ENCODE measurements around the gene SIL1. TPM values are rescaled to one million over a fixed set of nuclear protein-coding genes. Genes with fewer than 3 reads are reported as not detected.

The SIL1 gene
- total and polyA plus RNA-seq, 2 donors (not counting 3 experiments of a cell fraction or from before 2014, with no cell fraction given) = 47.6 to 67.2 TPM

DNA sequence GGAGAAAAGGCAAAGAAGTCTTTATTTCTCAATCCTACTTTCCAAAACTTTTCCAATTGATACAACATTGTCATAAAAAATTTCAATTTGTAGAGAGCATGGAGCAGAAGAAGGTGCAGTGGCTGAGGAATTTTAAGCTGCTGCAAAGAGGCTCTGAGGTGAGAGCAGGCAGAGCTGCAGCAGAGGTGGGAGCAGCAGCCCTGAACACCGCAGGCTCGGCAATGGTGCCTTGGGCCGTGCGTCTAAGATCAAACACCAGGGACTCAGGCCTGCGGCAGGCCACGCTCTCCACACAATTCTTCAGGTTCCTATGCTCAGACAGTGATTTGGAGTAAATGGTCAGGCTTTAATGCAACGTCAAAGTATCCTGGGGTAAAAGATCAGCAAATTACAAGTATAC is 46.3 kb downstream of the SIL1 start:
- no peak overlapping the region for H3K4me3 ChIP-seq (replicated peaks in 1 of 3; ENCODE audit: insufficient read depth in 1 of 3, low read depth in 1 of 3, low read length in 3 of 3)
- H4K20me1 ChIP-seq (replicated peaks; ENCODE audit: control insufficient read depth, extremely low read depth, insufficient read depth, low read length) = no peaks in the 10 kb centered on the region
- TF ChIP-seq POLR2AphosphoS5 (IDR thresholded peaks at IDR 0.05; ENCODE audit: insufficient read depth, low read depth, low read length) = no peak
- no peak for TF ChIP-seq JUN (IDR thresholded peaks at IDR 0.05; ENCODE audit: borderline replicate concordance, insufficient read depth, insufficient read length, low read depth)
- no peak for TF ChIP-seq FOS (IDR thresholded peaks at IDR 0.05; ENCODE audit: borderline replicate concordance, insufficient read depth, low read length)
- no peak overlapping the region for H3K27ac ChIP-seq (ENCODE audit: insufficient read depth, low read depth, low read length)
- no peaks in the 10 kb centered on the region for H3K79me2 ChIP-seq (ENCODE audit: control insufficient read depth, insufficient read depth, low read length)
- H3K9me1 ChIP-seq (replicated peaks; ENCODE audit: control insufficient read depth, extremely low read depth, insufficient read depth, low read length) = no peaks in the 10 kb centered on the region
- DNase-seq (ENCODE audit: low read depth, low spot score) = no peak
- H3K9me3 ChIP-seq (replicated peaks; ENCODE audit: control insufficient read depth, insufficient read depth, low read length) = no peaks in the 10 kb centered on the region
- no peak overlapping the region for H3K4me2 ChIP-seq (ENCODE audit: insufficient read depth, low read length)
- no peaks in the 10 kb centered on the region for H3K4me1 ChIP-seq (ENCODE audit: control insufficient read depth, extremely low read depth, insufficient read depth, low read length)
- H3K9ac ChIP-seq (replicated peaks; ENCODE audit: extremely low read depth, insufficient read depth, low read length) = no peak overlapping the region
- POLR2A ChIA-PET = no interaction called here
- no peaks in the 10 kb centered on the region for H3K36me3 ChIP-seq (ENCODE audit: control insufficient read depth in 2 of 2, extremely low read depth in 1 of 2, insufficient read depth in 2 of 2, low read length in 2 of 2)
- dilution Hi-C loops (cut with MboI; ENCODE audit: extremely low pct_ligation_motif_present, low sequenced_read_pairs) = no loop called here
- intact Hi-C loops (cut with micrococcal nuclease) = no loop called here
- no peak for FAIRE-seq
- CTCF ChIA-PET = no interaction called here
- H3K27me3 ChIP-seq (ENCODE audit: control insufficient read depth in 2 of 2, insufficient read depth in 2 of 2, low read length in 2 of 2) = no peaks in the 10 kb centered on the region
- no TSS peak for BruUV-seq (replicated peaks)
- H2AFZ ChIP-seq (ENCODE audit: low read depth, low read length) = no peak overlapping the region

DNA sequence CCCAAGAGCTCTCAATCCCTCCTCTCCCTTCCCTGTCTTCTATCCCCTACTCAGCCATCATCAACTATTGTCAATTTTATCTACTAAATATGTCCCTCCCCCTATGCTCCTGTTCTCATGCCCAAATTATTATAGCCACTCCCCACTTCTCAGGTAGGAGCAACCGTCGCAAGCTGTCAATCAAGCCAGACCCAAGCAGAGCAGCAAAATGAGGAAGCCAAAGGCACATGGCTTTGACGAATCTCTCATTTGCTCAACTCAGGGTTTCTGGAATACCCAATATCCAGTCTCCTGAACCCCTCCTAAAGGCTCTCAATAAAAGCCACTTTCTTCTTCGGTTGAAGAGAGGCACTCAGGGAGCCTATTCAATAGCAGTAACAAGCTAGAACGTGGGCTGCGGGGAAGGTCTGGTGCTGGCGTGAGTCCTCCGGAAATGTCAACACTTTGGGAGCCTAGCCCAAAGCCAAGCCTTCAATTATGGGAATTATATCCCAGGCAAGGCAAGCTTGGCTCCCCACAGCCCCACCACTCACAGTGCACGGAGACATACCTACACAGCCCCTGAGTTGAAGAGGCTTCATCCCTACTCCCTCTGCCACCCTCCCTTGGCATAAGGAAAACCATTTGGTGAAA is 47.7 kb downstream of the SIL1 start:
- FAIRE-seq = no peak
- TF ChIP-seq, protein P1, sequence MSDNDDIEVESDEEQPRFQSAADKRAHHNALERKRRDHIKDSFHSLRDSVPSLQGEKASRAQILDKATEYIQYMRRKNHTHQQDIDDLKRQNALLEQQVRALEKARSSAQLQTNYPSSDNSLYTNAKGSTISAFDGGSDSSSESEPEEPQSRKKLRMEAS (IDR thresholded peaks at IDR 0.05; ENCODE audit: insufficient read depth, insufficient read length) = no peak
- TF ChIP-seq MYC (IDR thresholded peaks at IDR 0.05; ENCODE audit: low read depth, low read length) = no peak
- TF ChIP-seq JUN (IDR thresholded peaks at IDR 0.05; ENCODE audit: borderline replicate concordance, insufficient read depth, insufficient read length, low read depth) = no peak
- TF ChIP-seq POLR2AphosphoS5 (IDR thresholded peaks at IDR 0.05; ENCODE audit: insufficient read depth, low read depth, low read length) = no peak
- TF ChIP-seq FOS (IDR thresholded peaks at IDR 0.05; ENCODE audit: borderline replicate concordance, insufficient read depth, low read length) = no peak
- TF ChIP-seq GATA2 (IDR thresholded peaks at IDR 0.05; ENCODE audit: insufficient read depth, insufficient read length, low read depth, low read length) = no peak
- TF ChIP-seq EZH2 (IDR thresholded peaks at IDR 0.05; ENCODE audit: borderline replicate concordance, low read depth, low read length, severe bottlenecking) = no peak
- TF ChIP-seq, protein P2, sequence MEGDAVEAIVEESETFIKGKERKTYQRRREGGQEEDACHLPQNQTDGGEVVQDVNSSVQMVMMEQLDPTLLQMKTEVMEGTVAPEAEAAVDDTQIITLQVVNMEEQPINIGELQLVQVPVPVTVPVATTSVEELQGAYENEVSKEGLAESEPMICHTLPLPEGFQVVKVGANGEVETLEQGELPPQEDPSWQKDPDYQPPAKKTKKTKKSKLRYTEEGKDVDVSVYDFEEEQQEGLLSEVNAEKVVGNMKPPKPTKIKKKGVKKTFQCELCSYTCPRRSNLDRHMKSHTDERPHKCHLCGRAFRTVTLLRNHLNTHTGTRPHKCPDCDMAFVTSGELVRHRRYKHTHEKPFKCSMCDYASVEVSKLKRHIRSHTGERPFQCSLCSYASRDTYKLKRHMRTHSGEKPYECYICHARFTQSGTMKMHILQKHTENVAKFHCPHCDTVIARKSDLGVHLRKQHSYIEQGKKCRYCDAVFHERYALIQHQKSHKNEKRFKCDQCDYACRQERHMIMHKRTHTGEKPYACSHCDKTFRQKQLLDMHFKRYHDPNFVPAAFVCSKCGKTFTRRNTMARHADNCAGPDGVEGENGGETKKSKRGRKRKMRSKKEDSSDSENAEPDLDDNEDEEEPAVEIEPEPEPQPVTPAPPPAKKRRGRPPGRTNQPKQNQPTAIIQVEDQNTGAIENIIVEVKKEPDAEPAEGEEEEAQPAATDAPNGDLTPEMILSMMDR (IDR thresholded peaks at IDR 0.05; ENCODE audit: extremely low read depth in 1 of 2, insufficient read depth in 1 of 2, low read depth in 1 of 2, low read length in 2 of 2) = no peak
- TF ChIP-seq POLR2A (IDR thresholded peaks at IDR 0.05; ENCODE audit: low read depth, low read length) = no peak

More for the DNA sequence above, 47.7 kb downstream of the SIL1 start:
- BruUV-seq (replicated peaks) = no TSS peak
- no peaks in the 10 kb centered on the region for H3K4me1 ChIP-seq (ENCODE audit: control insufficient read depth, extremely low read depth, insufficient read depth, low read length)
- no peaks in the 10 kb centered on the region for H3K27me3 ChIP-seq (ENCODE audit: control insufficient read depth in 2 of 2, insufficient read depth in 2 of 2, low read length in 2 of 2)
- no peaks in the 10 kb centered on the region for H3K9me1 ChIP-seq (replicated peaks; ENCODE audit: control insufficient read depth, extremely low read depth, insufficient read depth, low read length)
- H3K9ac ChIP-seq (replicated peaks; ENCODE audit: extremely low read depth, insufficient read depth, low read length) = no peak overlapping the region
- no peaks in the 10 kb centered on the region for H4K20me1 ChIP-seq (replicated peaks; ENCODE audit: control insufficient read depth, extremely low read depth, insufficient read depth, low read length)
- H2AFZ ChIP-seq (ENCODE audit: low read depth, low read length) = no peak overlapping the region
- H3K9me3 ChIP-seq (replicated peaks; ENCODE audit: control insufficient read depth, insufficient read depth, low read length) = no peaks in the 10 kb centered on the region
- no peak for DNase-seq (ENCODE audit: low read depth, low spot score)
- H3K4me2 ChIP-seq (ENCODE audit: insufficient read depth, low read length) = no peak overlapping the region
- POLR2A ChIA-PET = no interaction called here
- H3K79me2 ChIP-seq (ENCODE audit: control insufficient read depth, insufficient read depth, low read length) = no peaks in the 10 kb centered on the region
- dilution Hi-C loops (cut with MboI; ENCODE audit: extremely low pct_ligation_motif_present, low sequenced_read_pairs) (no loop called here), intact Hi-C loops (cut with micrococcal nuclease) (no loop called here)
- CTCF ChIA-PET = no interaction called here
- H3K36me3 ChIP-seq (ENCODE audit: control insufficient read depth in 2 of 2, extremely low read depth in 1 of 2, insufficient read depth in 2 of 2, low read length in 2 of 2) = no peaks in the 10 kb centered on the region
- no peak overlapping the region for H3K4me3 ChIP-seq (replicated peaks in 1 of 3; ENCODE audit: insufficient read depth in 1 of 3, low read depth in 1 of 3, low read length in 3 of 3)
- no peak overlapping the region for H3K27ac ChIP-seq (ENCODE audit: insufficient read depth, low read depth, low read length)
